Spinal cord (tissue), 4 donors: ENCODE data around the gene ZBTB9. TPM values are rescaled to one million over a fixed set of nuclear protein-coding genes. Genes with fewer than 3 reads are reported as not detected.

Experiments used
- polyA plus RNA-seq, 2 donors: library from polyadenylated mRNA; unstranded; fragments of 120-200 nt; gene quantifications; one replicate each; pipeline ENCODE4 v1.2.1, GENCODE V29; 2013; ENCODE audit not compliant: insufficient read length in 2 of 2
- small RNA-seq: library from RNA; depleted of rRNA; stranded (forward); fragments of <200 nt; gene quantifications from one replicate; pipeline ENCODE3, GENCODE V24; 2014; ENCODE audit warnings: low replicate concordance
- total RNA-seq, 2 donors: library from RNA; depleted of rRNA in 1 of 2; stranded (reverse); fragments of 120-200 nt in 1 of 2; fragments of >200 nt in 1 of 2; gene quantifications; one replicate each; pipeline versions ENCODE4 v1.2.3 to v1.2.4, GENCODE V29; 2013 to 2014

Gene ZBTB9
- total and polyA plus RNA-seq, 4 donors, result 7.1 to 14.1 (median 12.9) TPM

Small RNA genes within 50 kb of the gene (small RNA-seq; reads per million reads assigned to genes)
- gene ZBTB9, result not detected

Other genes with a start within 250 kb of the ZBTB9 start
- 10 to 100 TPM in 1 of 2 donors, 1 to 10 TPM in 1; 7.8 to 24.8 TPM for gene HSD17B8, start 249.9 kb upstream of the ZBTB9 start, total RNA-seq
- 10 to 100 TPM in 1 of 2 donors, 1 to 10 TPM in 1; 8.5 to 10.5 TPM for gene HSD17B8, start 249.9 kb upstream of the ZBTB9 start, polyA plus RNA-seq
- gene RING1, start 246.1 kb upstream of the ZBTB9 start, total RNA-seq, result 10 to 100 TPM; 19.0 to 43.9 TPM
- 10 to 100 TPM; 63.3 to 71.0 TPM for gene RING1, start 246.1 kb upstream of the ZBTB9 start, polyA plus RNA-seq
- 10 to 100 TPM; 35.4 to 49.3 TPM for gene VPS52, start 182.7 kb upstream of the ZBTB9 start, total RNA-seq
- gene VPS52, start 182.7 kb upstream of the ZBTB9 start, polyA plus RNA-seq, result 10 to 100 TPM; 69.2 to 87.3 TPM
- 1,000 to 10,000 TPM; 1,293 to 3,565 TPM for gene RPS18, start 182.5 kb upstream of the ZBTB9 start, total RNA-seq
- gene RPS18, start 182.5 kb upstream of the ZBTB9 start, polyA plus RNA-seq, result 1,000 to 10,000 TPM; 1,607 to 1,704 TPM
- gene B3GALT4, start 177.5 kb upstream of the ZBTB9 start, total RNA-seq, result 10 to 100 TPM in 1 of 2 donors, 1 to 10 TPM in 1; 5.8 to 12.9 TPM
- gene B3GALT4, start 177.5 kb upstream of the ZBTB9 start, polyA plus RNA-seq, result 1 to 10 TPM; 6.2 to 8.1 TPM
- 10 to 100 TPM; 31.7 to 53.8 TPM for gene WDR46, start 165.3 kb upstream of the ZBTB9 start, total RNA-seq
- gene WDR46, start 165.3 kb upstream of the ZBTB9 start, polyA plus RNA-seq, result 10 to 100 TPM; 51.8 to 60.5 TPM
- 10 to 100 TPM; 30.4 to 54.4 TPM for gene PFDN6, start 165.0 kb upstream of the ZBTB9 start, total RNA-seq
- gene PFDN6, start 165.0 kb upstream of the ZBTB9 start, polyA plus RNA-seq, result 10 to 100 TPM; 78.5 to 80.2 TPM
- 10 to 100 TPM; 23.6 to 63.8 TPM for gene RGL2, start 155.6 kb upstream of the ZBTB9 start, total RNA-seq
- gene RGL2, start 155.6 kb upstream of the ZBTB9 start, polyA plus RNA-seq, result 100 to 1,000 TPM; 101 to 119 TPM
- 10 to 100 TPM; 42.8 to 48.0 TPM for gene TAPBP, start 140.5 kb upstream of the ZBTB9 start, total RNA-seq
- 10 to 100 TPM; 41.3 to 49.2 TPM for gene TAPBP, start 140.5 kb upstream of the ZBTB9 start, polyA plus RNA-seq
- gene ZBTB22, start 136.8 kb upstream of the ZBTB9 start, total RNA-seq, result 10 to 100 TPM; 16.4 to 26.8 TPM
- 10 to 100 TPM; 25.3 to 25.4 TPM for gene ZBTB22, start 136.8 kb upstream of the ZBTB9 start, polyA plus RNA-seq
- gene DAXX, start 131.6 kb upstream of the ZBTB9 start, total RNA-seq, result 10 to 100 TPM; 18.0 to 35.5 TPM
- gene DAXX, start 131.6 kb upstream of the ZBTB9 start, polyA plus RNA-seq, result 10 to 100 TPM; 50.8 to 51.9 TPM
- gene KIFC1, start 62.8 kb upstream of the ZBTB9 start, total RNA-seq, result 10 to 100 TPM in 1 of 2 donors, 1 to 10 TPM in 1; 6.7 to 12.9 TPM
- 10 to 100 TPM; 18.0 to 25.9 TPM for gene KIFC1, start 62.8 kb upstream of the ZBTB9 start, polyA plus RNA-seq
- gene PHF1, start 43.6 kb upstream of the ZBTB9 start, total RNA-seq, result 10 to 100 TPM; 17.2 to 55.4 TPM
- gene PHF1, start 43.6 kb upstream of the ZBTB9 start, polyA plus RNA-seq, result 100 to 1,000 TPM; 116 to 128 TPM
- 100 to 1,000 TPM in 1 of 2 donors, 10 to 100 TPM in 1; 64.9 to 202 TPM for gene CUTA, start 36.5 kb upstream of the ZBTB9 start, total RNA-seq
- 100 to 1,000 TPM; 211 to 241 TPM for gene CUTA, start 36.5 kb upstream of the ZBTB9 start, polyA plus RNA-seq
- gene SYNGAP1, start 34.5 kb upstream of the ZBTB9 start, total RNA-seq, result 10 to 100 TPM; 11.5 to 21.0 TPM
- 10 to 100 TPM; 84.7 to 98.9 TPM for gene SYNGAP1, start 34.5 kb upstream of the ZBTB9 start, polyA plus RNA-seq
- gene BAK1, start 125.7 kb downstream of the ZBTB9 start, total RNA-seq, result 1 to 10 TPM; 5.3 to 9.4 TPM
- gene BAK1, start 125.7 kb downstream of the ZBTB9 start, polyA plus RNA-seq, result 10 to 100 TPM; 13.9 to 15.3 TPM
- 10 to 100 TPM in 1 of 2 donors, 1 to 10 TPM in 1; 6.6 to 10.9 TPM for gene ITPR3, start 166.7 kb downstream of the ZBTB9 start, total RNA-seq
- 10 to 100 TPM in 1 of 2 donors, 1 to 10 TPM in 1; 6.0 to 11.9 TPM for gene ITPR3, start 166.7 kb downstream of the ZBTB9 start, polyA plus RNA-seq